Umbilical cord (tissue), 2 donors: ENCODE measurements around the gene NXNL1. TPM values are rescaled to one million over a fixed set of nuclear protein-coding genes. Genes with fewer than 3 reads are reported as not detected.

Source experiments
- DNase-seq: peaks from one replicate; pipeline ENCODE4 v3.0.0-alpha.2; 2015; ENCODE audit warnings: low spot score
- total RNA-seq: library from RNA; depleted of rRNA; stranded (reverse); fragments of >200 nt; gene quantifications from one replicate; pipeline ENCODE4 v1.2.3, GENCODE V29; 2014; ENCODE audit warnings: low replicate concordance; ENCODE audit not compliant: insufficient read depth

The NXNL1 gene
- total RNA-seq, 1 donor from 2014 or later: not detected

GRCh38 chr19:17419621-17420474 is 40.9 kb downstream of the NXNL1 start, which contains the start of gene MVB12A:
TSS of gene MVB12A (plus strand) at chr19:17420047. CDS start at chr19:17420136, 89 bp downstream.
- peak; percentile 100 for DNase-seq

- DNase-seq: no peak
Observed at GRCh38 chr19:17419154-17419620, 41.5 kb downstream of the NXNL1 start.

- DNase-seq: no peak
Observed at GRCh38 chr19:17418710-17419109, 42.0 kb downstream of the NXNL1 start.

GRCh38 chr19:17415121-17415520 is 45.6 kb downstream of the NXNL1 start:
- DNase-seq: peak; percentile 53

- DNase-seq: no peak
Observed at GRCh38 chr19:17414097-17414496, 46.6 kb downstream of the NXNL1 start.

- DNase-seq: no peak
Observed at GRCh38 chr19:17411801-17412200, 48.9 kb downstream of the NXNL1 start.

GRCh38 chr19:17409990-17410389 is 50.7 kb downstream of the NXNL1 start:
- DNase-seq: no peak

GRCh38 chr19:17406887-17407196 is 53.9 kb downstream of the NXNL1 start:
- DNase-seq: no peak

- DNase-seq: no peak
Observed at GRCh38 chr19:17406046-17406886, 54.5 kb downstream of the NXNL1 start.

Other genes starting within 250 kb of the NXNL1 start
- 11.1 TPM for gene USE1, start 245.6 kb downstream of the NXNL1 start, total RNA-seq
- 3.4 TPM for gene OCEL1, start 234.7 kb downstream of the NXNL1 start, total RNA-seq
- gene NR2F6, start 215.0 kb downstream of the NXNL1 start, total RNA-seq: 20.0 TPM
- gene USHBP1, start 196.2 kb downstream of the NXNL1 start, total RNA-seq: 1.2 TPM
- gene BABAM1, start 193.5 kb downstream of the NXNL1 start, total RNA-seq: 45.3 TPM
- gene ANKLE1, start 179.0 kb downstream of the NXNL1 start, total RNA-seq: not detected
- gene ABHD8, start 157.5 kb downstream of the NXNL1 start, total RNA-seq: 8.7 TPM
- gene MRPL34, start 155.1 kb downstream of the NXNL1 start, total RNA-seq: 18.5 TPM
- gene DDA1, start 151.4 kb downstream of the NXNL1 start, total RNA-seq: 6.5 TPM
- gene ANO8, start 126.1 kb downstream of the NXNL1 start, total RNA-seq: 3.9 TPM
- gene GTPBP3, start 123.4 kb downstream of the NXNL1 start, total RNA-seq: 13.7 TPM
- 6.5 TPM for gene PLVAP, start 83.6 kb downstream of the NXNL1 start, total RNA-seq
- gene CCDC194, start 66.7 kb downstream of the NXNL1 start, total RNA-seq: not detected
- 35.2 TPM for gene BST2, start 55.3 kb downstream of the NXNL1 start, total RNA-seq
- 46.2 TPM for gene MVB12A, start 40.9 kb downstream of the NXNL1 start, total RNA-seq
- gene TMEM221, start 12.3 kb downstream of the NXNL1 start, total RNA-seq: not detected
- gene SLC27A1, start 9.6 kb upstream of the NXNL1 start, total RNA-seq: 15.4 TPM
- gene PGLS, start 50.7 kb upstream of the NXNL1 start, total RNA-seq: 29.6 TPM
- 61.4 TPM for gene COLGALT1, start 94.7 kb upstream of the NXNL1 start, total RNA-seq
- 0.48 TPM for gene UNC13A, start 227.4 kb upstream of the NXNL1 start, total RNA-seq